Neural crest cell (in vitro differentiated cells): ENCODE measurements around the gene LAP3. TPM values are rescaled to one million over a fixed set of nuclear protein-coding genes. Genes with fewer than 3 reads are reported as not detected.

Experiments
- DNase-seq: peaks from one replicate; pipeline ENCODE4 v3.0.0; 2021; ENCODE audit warnings: low read depth, mixed read lengths, low spot score
- H3K27ac Mint-ChIP-seq: one replicate; pipeline ENCODE4 v1.8.0; 2021; ENCODE audit warnings: mild to moderate bottlenecking, mixed read lengths; ENCODE audit not compliant: unreplicated experiment
- H3K27me3 Mint-ChIP-seq: 2 replicates; pipeline ENCODE4 v1.8.0; 2021; ENCODE audit warnings: low read depth, mild to moderate bottlenecking, mixed read lengths
- H3K36me3 Mint-ChIP-seq: 2 replicates; pipeline ENCODE4 v1.8.0; 2021; ENCODE audit warnings: low read depth, mild to moderate bottlenecking, mixed read lengths
- H3K4me1 Mint-ChIP-seq: 2 replicates; pipeline ENCODE4 v1.8.0; 2021; ENCODE audit warnings: mixed read lengths
- H3K4me3 Mint-ChIP-seq: one replicate; pipeline ENCODE4 v1.8.0; 2021; ENCODE audit warnings: mild to moderate bottlenecking, mixed read lengths
- H3K9me3 Mint-ChIP-seq: 2 replicates; pipeline ENCODE4 v1.8.0; 2021; ENCODE audit warnings: mixed read lengths
- CTCF ChIP-seq: fragments of 200-600 bp; sonication (generic); conservative IDR thresholded peaks from 2 replicates; pipeline ENCODE4 v1.5.0; 2021; ENCODE audit warnings: antibody characterized with exemption, mild to moderate bottlenecking
- total RNA-seq: library from RNA; stranded (reverse); gene quantifications from 2 replicates; pipeline ENCODE4 v1.2.1, GENCODE V29; 2021

LAP3 gene
- total RNA-seq, 1 donor from 2014 or later = 46.7 TPM

- H3K4me3 Mint-ChIP-seq = no peak overlapping the region
- no peak for TF ChIP-seq CTCF
- DNase-seq = no peak
- H3K4me1 Mint-ChIP-seq = peaks cover 5% of the 10 kb centered on the region
- no peaks in the 10 kb centered on the region for H3K27me3 Mint-ChIP-seq
- H3K9me3 Mint-ChIP-seq = no peaks in the 10 kb centered on the region
- H3K36me3 Mint-ChIP-seq = peaks cover 31% of the 10 kb centered on the region
- peak overlapping the region; percentile 57 for H3K27ac Mint-ChIP-seq
Measured at GRCh38 chr4:17623451-17624001, 46.5 kb downstream of the LAP3 start.

- DNase-seq = no peak
- Mint-ChIP-seq H3K4me1 (no peaks in the 10 kb centered on the region), H3K4me3 (no peak overlapping the region), H3K27ac (peak overlapping the region; percentile 47), H3K27me3 (no peaks in the 10 kb centered on the region), H3K36me3 (peaks cover 35% of the 10 kb centered on the region), H3K9me3 (no peaks in the 10 kb centered on the region)
- no peak for TF ChIP-seq CTCF
Measured at GRCh38 chr4:17624821-17625220, 47.8 kb downstream of the LAP3 start.

GRCh38 chr4:17630228-17630627, 53.2 kb downstream of the LAP3 start:
- TF ChIP-seq CTCF = no peak

GRCh38 chr4:17633600-17633999, 56.6 kb downstream of the LAP3 start:
- peaks cover 16% of the 10 kb centered on the region for H3K36me3 Mint-ChIP-seq
- DNase-seq = no peak
- H3K4me3 Mint-ChIP-seq = no peak overlapping the region
- H3K9me3 Mint-ChIP-seq = no peaks in the 10 kb centered on the region
- TF ChIP-seq CTCF = no peak
- no peaks in the 10 kb centered on the region for H3K4me1 Mint-ChIP-seq
- no peak overlapping the region for H3K27ac Mint-ChIP-seq
- H3K27me3 Mint-ChIP-seq = no peaks in the 10 kb centered on the region

More at GRCh38 chr4:17630228-17630627, 53.2 kb downstream of the LAP3 start:
- DNase-seq = no peak
- H3K4me3 Mint-ChIP-seq = no peak overlapping the region
- H3K9me3 Mint-ChIP-seq = no peaks in the 10 kb centered on the region
- no peak overlapping the region for H3K27ac Mint-ChIP-seq
- H3K4me1 Mint-ChIP-seq = no peaks in the 10 kb centered on the region
- H3K36me3 Mint-ChIP-seq = peaks cover 29% of the 10 kb centered on the region
- H3K27me3 Mint-ChIP-seq = no peaks in the 10 kb centered on the region

- DNase-seq = no peak
- Mint-ChIP-seq H3K36me3 (peaks cover 12% of the 10 kb centered on the region), H3K4me3 (no peak overlapping the region), H3K27ac (no peak overlapping the region), H3K27me3 (no peaks in the 10 kb centered on the region), H3K9me3 (no peaks in the 10 kb centered on the region), H3K4me1 (no peaks in the 10 kb centered on the region)
- TF ChIP-seq CTCF = no peak
Measured at GRCh38 chr4:17635056-17635455, 58.1 kb downstream of the LAP3 start.

- Mint-ChIP-seq H3K4me1 (no peaks in the 10 kb centered on the region), H3K9me3 (no peaks in the 10 kb centered on the region), H3K4me3 (no peak overlapping the region), H3K27ac (no peak overlapping the region), H3K27me3 (no peaks in the 10 kb centered on the region), H3K36me3 (peaks cover 10% of the 10 kb centered on the region)
- no peak for TF ChIP-seq CTCF
- no peak for DNase-seq
Measured at GRCh38 chr4:17636341-17636695, 59.3 kb downstream of the LAP3 start.
